ENCODE measurements around the gene ADA.

Gene ADA

DNA sequence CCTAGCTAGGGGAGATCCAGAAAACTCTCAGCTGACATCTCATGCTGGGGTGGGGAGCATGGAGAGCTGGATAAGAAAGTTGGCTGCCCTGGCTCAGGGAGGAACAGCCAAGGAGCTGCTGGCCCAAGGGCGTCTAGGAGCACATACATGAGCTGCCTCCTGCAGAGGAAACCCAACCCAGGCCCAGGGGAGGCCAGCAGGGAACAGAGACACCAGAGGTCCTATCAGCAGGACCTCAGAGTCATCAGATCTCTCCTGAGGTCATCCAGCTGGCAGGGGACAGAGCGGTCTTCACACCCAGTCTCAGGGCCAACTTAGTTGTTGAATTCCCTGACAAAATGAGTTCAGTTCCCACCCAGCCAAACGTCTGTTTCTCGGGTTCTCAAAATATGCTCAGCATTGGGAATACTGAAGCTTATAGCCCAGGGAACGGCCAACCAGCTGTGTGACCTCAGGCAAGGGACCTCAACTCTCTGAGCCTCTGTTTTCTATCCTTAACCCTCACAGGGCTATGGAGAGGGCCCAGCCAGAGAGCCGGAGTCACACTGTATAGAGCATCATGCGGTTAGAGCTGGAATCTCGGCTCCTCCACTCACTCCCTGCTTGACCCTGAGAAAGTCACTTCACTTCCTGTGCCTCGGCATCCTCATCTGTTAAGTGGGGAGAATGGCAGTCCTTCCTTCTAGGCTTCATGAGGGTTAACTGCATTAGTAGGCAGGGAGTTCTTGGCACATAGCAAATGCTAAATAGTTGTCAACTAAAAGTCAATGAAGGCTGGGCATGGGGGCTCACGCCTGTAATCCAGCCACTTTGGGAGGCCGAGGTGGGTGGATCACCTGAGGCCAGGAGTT, 13.8 kb downstream of the ADA start:
- Histone ChIP-seq H3K4me3 (ENCODE audit: low read length in 2 of 2) (no peak overlapping the region), H3K27me3 (ENCODE audit: control insufficient read depth in 2 of 2, insufficient read depth in 2 of 2, low read length in 2 of 2) (no peaks in the 10 kb centered on the region), H3K36me3 (ENCODE audit: control insufficient read depth in 2 of 2, insufficient read depth in 2 of 2, low read length in 2 of 2) (peaks cover 0 to 11% of the 10 kb centered on the region in 2 donors), H3K4me1 (ENCODE audit: control insufficient read depth in 2 of 2, insufficient read depth in 2 of 2, low read length in 2 of 2) (peaks cover 9% of the 10 kb centered on the region in 2 donors), H3K27ac (ENCODE audit: low read depth in 2 of 2, low read length in 2 of 2) (no peak overlapping the region), H3K9ac (ENCODE audit: low read depth in 1 of 2, low read length in 2 of 2) (no peak overlapping the region), H3K9me3 (ENCODE audit: control insufficient read depth in 2 of 2, low read length in 2 of 2) (no peaks in the 10 kb centered on the region)

DNA sequence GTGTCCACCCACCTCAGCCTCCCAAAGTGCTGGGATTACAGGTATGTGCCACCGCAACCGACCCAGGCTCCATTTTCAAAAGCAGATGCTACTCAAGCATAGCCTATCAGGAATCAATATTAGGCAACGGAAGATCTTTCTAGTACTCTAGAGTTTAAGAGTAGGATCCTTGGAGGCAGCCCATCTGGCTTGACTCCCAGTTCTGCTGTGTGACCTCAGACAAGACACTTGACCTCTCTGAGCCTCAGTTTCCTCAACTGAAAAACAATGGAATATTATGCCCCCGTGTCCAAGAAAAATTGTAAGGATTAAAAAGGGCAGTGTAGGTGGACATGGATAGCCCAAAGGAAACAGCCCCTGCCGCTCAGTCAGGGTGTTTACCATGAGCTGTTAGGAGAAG, 14.5 kb downstream of the ADA start:
- Histone ChIP-seq H3K27ac (ENCODE audit: low read depth in 2 of 2, low read length in 2 of 2) (no peak overlapping the region), H3K4me1 (ENCODE audit: control insufficient read depth in 2 of 2, insufficient read depth in 2 of 2, low read length in 2 of 2) (peaks cover 2% of the 10 kb centered on the region in 2 donors), H3K36me3 (ENCODE audit: control insufficient read depth in 2 of 2, insufficient read depth in 2 of 2, low read length in 2 of 2) (peaks cover 0 to 11% of the 10 kb centered on the region in 2 donors), H3K9me3 (ENCODE audit: control insufficient read depth in 2 of 2, low read length in 2 of 2) (no peaks in the 10 kb centered on the region), H3K9ac (ENCODE audit: low read depth in 1 of 2, low read length in 2 of 2) (no peak overlapping the region), H3K4me3 (ENCODE audit: low read length in 2 of 2) (no peak overlapping the region), H3K27me3 (ENCODE audit: control insufficient read depth in 2 of 2, insufficient read depth in 2 of 2, low read length in 2 of 2) (no peaks in the 10 kb centered on the region)

DNA sequence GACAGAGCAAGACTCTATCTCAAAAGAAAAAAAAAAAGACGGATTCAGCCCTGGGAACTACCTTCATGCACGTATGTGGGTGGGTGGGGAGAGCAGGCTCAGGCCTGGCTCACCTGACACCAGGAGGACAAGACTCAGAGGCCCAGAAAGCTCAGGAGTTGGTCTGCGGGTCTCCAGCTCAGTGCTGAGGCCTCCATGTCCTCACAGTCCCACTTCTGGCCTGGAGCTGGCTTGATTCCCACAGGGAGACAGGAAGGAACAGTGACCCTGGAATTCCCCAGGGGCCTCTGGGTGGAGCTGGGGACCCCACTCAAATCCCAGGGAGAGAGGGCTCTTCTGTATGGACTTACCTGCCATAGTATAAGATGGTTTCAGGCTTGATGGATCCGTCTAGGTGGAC, 15.6 kb downstream of the ADA start:
- H3K9me3 ChIP-seq (ENCODE audit: control insufficient read depth in 2 of 2, low read length in 2 of 2) = no peaks in the 10 kb centered on the region
- no peaks in the 10 kb centered on the region for H3K27me3 ChIP-seq (ENCODE audit: control insufficient read depth in 2 of 2, insufficient read depth in 2 of 2, low read length in 2 of 2)
- no peak overlapping the region for H3K9ac ChIP-seq (ENCODE audit: low read depth in 1 of 2, low read length in 2 of 2)
- peaks cover 0 to 11% of the 10 kb centered on the region in 2 donors for H3K36me3 ChIP-seq (ENCODE audit: control insufficient read depth in 2 of 2, insufficient read depth in 2 of 2, low read length in 2 of 2)
- H3K4me3 ChIP-seq (ENCODE audit: low read length in 2 of 2) = no peak overlapping the region
- no peak overlapping the region for H3K27ac ChIP-seq (ENCODE audit: low read depth in 2 of 2, low read length in 2 of 2)
- no peaks in the 10 kb centered on the region for H3K4me1 ChIP-seq (ENCODE audit: control insufficient read depth in 2 of 2, insufficient read depth in 2 of 2, low read length in 2 of 2)

DNA sequence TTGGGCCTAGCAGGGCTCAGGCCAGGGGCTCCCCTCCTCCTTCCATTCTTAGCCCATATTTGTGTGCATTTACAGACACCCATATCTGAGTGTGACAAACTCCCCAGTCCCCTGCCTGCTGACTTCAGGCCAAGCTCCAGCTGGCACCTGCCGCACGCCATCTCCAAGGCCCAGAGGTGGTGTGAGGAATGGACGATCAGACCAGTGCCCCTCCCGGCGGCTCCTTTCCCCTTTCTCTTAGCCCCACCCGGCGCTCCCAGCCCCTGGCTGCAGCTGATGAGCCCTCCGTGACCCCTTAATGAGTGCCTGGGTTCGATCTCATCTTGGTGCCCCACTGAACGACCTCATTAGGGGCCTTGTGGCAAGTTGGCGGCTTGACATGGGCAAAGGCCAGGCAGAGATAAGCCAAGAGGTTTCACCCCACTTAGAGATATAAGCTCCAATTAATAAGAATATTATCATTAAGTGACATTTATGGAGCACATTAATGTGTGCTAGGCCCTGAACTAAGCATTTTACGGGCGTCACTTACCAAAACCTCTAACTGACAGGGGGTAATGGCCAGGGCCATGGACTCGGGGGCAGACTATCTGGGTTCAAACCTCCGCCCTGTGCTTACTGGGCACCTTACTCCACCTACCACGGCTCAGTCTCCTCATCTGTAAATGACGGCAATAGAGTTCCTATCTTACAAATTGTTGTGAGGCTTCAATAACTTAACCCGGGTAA, 17.5 kb downstream of the ADA start:
- no peaks in the 10 kb centered on the region for H3K9me3 ChIP-seq (ENCODE audit: control insufficient read depth in 2 of 2, low read length in 2 of 2)
- H3K36me3 ChIP-seq (ENCODE audit: control insufficient read depth in 2 of 2, insufficient read depth in 2 of 2, low read length in 2 of 2) = peaks cover 0 to 8% of the 10 kb centered on the region in 2 donors
- no peak overlapping the region for H3K27ac ChIP-seq (ENCODE audit: low read depth in 2 of 2, low read length in 2 of 2)
- H3K4me3 ChIP-seq (ENCODE audit: low read length in 2 of 2) = no peak overlapping the region
- no peaks in the 10 kb centered on the region for H3K27me3 ChIP-seq (ENCODE audit: control insufficient read depth in 2 of 2, insufficient read depth in 2 of 2, low read length in 2 of 2)
- H3K9ac ChIP-seq (ENCODE audit: low read depth in 1 of 2, low read length in 2 of 2) = no peak overlapping the region
- no peaks in the 10 kb centered on the region for H3K4me1 ChIP-seq (ENCODE audit: control insufficient read depth in 2 of 2, insufficient read depth in 2 of 2, low read length in 2 of 2)

DNA sequence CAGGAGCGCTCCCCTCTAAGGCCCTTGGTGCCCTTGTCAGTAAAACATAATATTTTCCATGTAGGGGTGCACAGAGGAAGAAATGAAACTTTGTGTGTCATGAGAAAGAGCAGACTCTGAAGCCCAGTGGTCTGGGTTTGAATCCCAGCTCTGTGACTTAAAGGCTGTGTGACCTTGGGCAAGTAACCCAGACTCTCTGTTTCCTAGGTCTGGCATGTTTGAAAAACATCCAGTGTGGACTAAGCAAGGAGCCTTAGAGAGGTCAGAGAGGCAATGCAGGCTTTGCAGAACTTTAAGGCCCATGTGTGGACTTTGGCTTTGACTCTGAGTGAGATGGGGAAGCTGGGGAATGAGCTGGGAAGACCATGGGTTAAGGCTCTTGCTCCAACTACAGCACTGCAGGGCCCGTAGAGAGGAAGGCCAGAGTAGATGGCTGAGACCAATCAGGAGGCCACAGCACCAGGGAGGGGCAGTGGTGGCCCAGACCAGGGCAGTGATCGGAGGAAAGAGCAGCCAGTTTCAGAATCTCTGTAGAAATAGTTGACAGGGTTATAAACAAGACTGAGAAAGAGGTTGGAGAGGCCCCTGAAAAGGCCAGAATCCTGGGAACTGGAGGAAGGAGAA, 18.2 kb downstream of the ADA start:
- peaks cover 0 to 8% of the 10 kb centered on the region in 2 donors for H3K36me3 ChIP-seq (ENCODE audit: control insufficient read depth in 2 of 2, insufficient read depth in 2 of 2, low read length in 2 of 2)
- no peaks in the 10 kb centered on the region for H3K4me1 ChIP-seq (ENCODE audit: control insufficient read depth in 2 of 2, insufficient read depth in 2 of 2, low read length in 2 of 2)
- no peaks in the 10 kb centered on the region for H3K9me3 ChIP-seq (ENCODE audit: control insufficient read depth in 2 of 2, low read length in 2 of 2)
- no peak overlapping the region for H3K4me3 ChIP-seq (ENCODE audit: low read length in 2 of 2)
- no peak overlapping the region for H3K9ac ChIP-seq (ENCODE audit: low read depth in 1 of 2, low read length in 2 of 2)
- no peak overlapping the region for H3K27ac ChIP-seq (ENCODE audit: low read depth in 2 of 2, low read length in 2 of 2)
- H3K27me3 ChIP-seq (ENCODE audit: control insufficient read depth in 2 of 2, insufficient read depth in 2 of 2, low read length in 2 of 2) = no peaks in the 10 kb centered on the region

DNA sequence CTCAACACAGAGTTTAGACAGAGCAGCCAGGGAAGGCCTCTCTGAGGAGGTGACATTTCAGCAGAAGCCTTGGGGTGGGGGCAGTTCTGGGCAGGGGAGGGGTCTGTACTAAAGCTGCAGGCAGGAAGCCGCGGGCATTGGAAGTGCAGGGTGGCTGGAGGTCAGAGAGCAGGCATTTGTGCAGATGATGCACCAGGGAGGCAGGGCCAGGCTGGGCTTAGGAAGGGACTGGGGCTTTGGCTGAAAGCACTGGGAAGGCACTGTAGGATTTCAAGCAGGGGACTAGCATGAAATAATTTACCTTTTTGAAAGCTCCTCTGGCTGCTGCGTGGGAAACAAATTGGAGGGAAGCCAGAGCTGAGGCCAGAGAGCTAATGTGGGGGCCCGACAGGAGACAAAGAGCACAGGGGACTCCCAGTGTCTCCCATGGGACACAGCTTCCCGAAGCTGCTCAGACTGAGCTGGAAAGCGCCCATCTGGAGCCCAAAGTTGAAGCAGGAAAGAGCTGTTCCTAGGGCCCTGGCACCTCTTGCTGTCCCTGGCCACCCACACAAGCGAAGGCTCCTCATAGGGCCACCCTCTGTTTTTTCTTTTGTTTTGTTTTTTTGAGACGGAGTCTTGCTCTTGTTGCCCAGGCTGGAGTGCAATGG, 19.3 kb downstream of the ADA start:
- Histone ChIP-seq H3K27ac (ENCODE audit: low read depth in 2 of 2, low read length in 2 of 2) (no peak overlapping the region), H3K4me1 (ENCODE audit: control insufficient read depth in 2 of 2, insufficient read depth in 2 of 2, low read length in 2 of 2) (no peaks in the 10 kb centered on the region), H3K9ac (ENCODE audit: low read depth in 1 of 2, low read length in 2 of 2) (no peak overlapping the region), H3K4me3 (ENCODE audit: low read length in 2 of 2) (no peak overlapping the region), H3K9me3 (ENCODE audit: control insufficient read depth in 2 of 2, low read length in 2 of 2) (no peaks in the 10 kb centered on the region), H3K27me3 (ENCODE audit: control insufficient read depth in 2 of 2, insufficient read depth in 2 of 2, low read length in 2 of 2) (no peaks in the 10 kb centered on the region), H3K36me3 (ENCODE audit: control insufficient read depth in 2 of 2, insufficient read depth in 2 of 2, low read length in 2 of 2) (peaks cover 0 to 8% of the 10 kb centered on the region in 2 donors)

DNA sequence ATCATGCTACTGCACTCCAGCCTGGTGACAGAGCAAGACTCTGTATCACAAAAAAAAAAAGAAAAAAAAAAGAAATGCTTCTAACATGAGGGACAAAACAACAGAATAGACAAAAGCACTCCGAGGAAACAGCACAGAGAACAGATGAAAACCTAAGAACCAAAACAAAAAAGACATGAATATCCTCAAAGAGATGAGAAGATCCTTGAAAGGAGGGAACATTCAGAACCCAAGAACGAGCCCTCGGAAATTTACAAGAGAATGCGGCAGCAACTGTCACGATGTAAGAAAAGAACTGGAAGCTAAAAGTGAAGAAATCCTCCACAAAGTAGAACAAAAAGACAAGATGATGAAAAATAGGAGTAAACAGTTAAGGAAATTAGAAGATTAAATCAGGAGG, 21.2 kb downstream of the ADA start:
- peaks cover 0 to 6% of the 10 kb centered on the region in 2 donors for H3K36me3 ChIP-seq (ENCODE audit: control insufficient read depth in 2 of 2, insufficient read depth in 2 of 2, low read length in 2 of 2)
- no peaks in the 10 kb centered on the region for H3K4me1 ChIP-seq (ENCODE audit: control insufficient read depth in 2 of 2, insufficient read depth in 2 of 2, low read length in 2 of 2)
- no peak overlapping the region for H3K27ac ChIP-seq (ENCODE audit: low read depth in 2 of 2, low read length in 2 of 2)
- H3K9ac ChIP-seq (ENCODE audit: low read depth in 1 of 2, low read length in 2 of 2) = no peak overlapping the region
- no peaks in the 10 kb centered on the region for H3K9me3 ChIP-seq (ENCODE audit: control insufficient read depth in 2 of 2, low read length in 2 of 2)
- H3K27me3 ChIP-seq (ENCODE audit: control insufficient read depth in 2 of 2, insufficient read depth in 2 of 2, low read length in 2 of 2) = no peaks in the 10 kb centered on the region
- H3K4me3 ChIP-seq (ENCODE audit: low read length in 2 of 2) = no peak overlapping the region

DNA sequence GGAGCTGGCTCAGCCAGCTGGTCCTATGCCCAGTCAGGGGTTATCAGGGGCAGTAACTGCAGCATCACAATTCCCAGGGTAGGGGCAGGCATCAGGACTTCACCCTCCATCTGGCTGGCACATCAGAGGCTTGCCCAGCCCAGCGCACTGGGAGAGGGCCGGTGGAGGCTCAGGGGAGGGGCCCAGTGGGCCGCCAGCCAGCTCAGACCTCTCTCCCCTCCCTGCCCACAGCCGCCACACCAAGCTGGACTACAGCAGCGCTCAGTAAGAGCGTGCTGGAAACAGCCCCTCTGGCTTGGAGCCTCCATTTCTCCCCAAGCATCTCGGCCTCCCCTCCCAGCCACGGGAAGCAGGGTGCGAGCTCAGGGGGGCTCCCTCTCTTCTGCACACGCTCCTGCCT, 22.0 kb downstream of the ADA start:
- no peak overlapping the region for H3K9ac ChIP-seq (ENCODE audit: low read depth in 1 of 2, low read length in 2 of 2)
- no peak overlapping the region for H3K27ac ChIP-seq (ENCODE audit: low read depth in 2 of 2, low read length in 2 of 2)
- no peaks in the 10 kb centered on the region for H3K27me3 ChIP-seq (ENCODE audit: control insufficient read depth in 2 of 2, insufficient read depth in 2 of 2, low read length in 2 of 2)
- H3K4me3 ChIP-seq (ENCODE audit: low read length in 2 of 2) = no peak overlapping the region
- no peaks in the 10 kb centered on the region for H3K9me3 ChIP-seq (ENCODE audit: control insufficient read depth in 2 of 2, low read length in 2 of 2)
- peaks cover 0 to 3% of the 10 kb centered on the region in 2 donors for H3K36me3 ChIP-seq (ENCODE audit: control insufficient read depth in 2 of 2, insufficient read depth in 2 of 2, low read length in 2 of 2)
- no peaks in the 10 kb centered on the region for H3K4me1 ChIP-seq (ENCODE audit: control insufficient read depth in 2 of 2, insufficient read depth in 2 of 2, low read length in 2 of 2)

DNA sequence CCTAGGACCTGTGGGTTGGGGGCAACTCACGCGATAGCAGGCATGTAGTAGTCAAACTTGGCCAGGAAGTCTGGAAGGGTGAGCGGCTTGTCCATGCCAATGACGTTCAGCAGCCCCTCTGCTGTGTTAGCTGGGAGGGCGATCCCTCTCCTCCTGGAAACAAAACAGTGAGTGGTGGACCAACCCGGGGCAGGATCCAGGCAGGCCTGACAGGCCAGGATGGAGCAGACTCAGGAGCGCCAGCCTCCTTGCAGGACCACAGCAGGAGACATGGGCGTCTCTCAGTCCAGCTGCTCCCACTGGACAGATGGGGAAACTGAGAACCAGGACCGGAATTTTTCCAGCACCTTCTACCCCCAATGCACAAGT, 22.5 kb downstream of the ADA start:
- peaks cover 0 to 2% of the 10 kb centered on the region in 2 donors for H3K36me3 ChIP-seq (ENCODE audit: control insufficient read depth in 2 of 2, insufficient read depth in 2 of 2, low read length in 2 of 2)
- H3K27me3 ChIP-seq (ENCODE audit: control insufficient read depth in 2 of 2, insufficient read depth in 2 of 2, low read length in 2 of 2) = no peaks in the 10 kb centered on the region
- H3K9me3 ChIP-seq (ENCODE audit: control insufficient read depth in 2 of 2, low read length in 2 of 2) = no peaks in the 10 kb centered on the region
- H3K9ac ChIP-seq (ENCODE audit: low read depth in 1 of 2, low read length in 2 of 2) = no peak overlapping the region
- no peak overlapping the region for H3K4me3 ChIP-seq (ENCODE audit: low read length in 2 of 2)
- H3K27ac ChIP-seq (ENCODE audit: low read depth in 2 of 2, low read length in 2 of 2) = no peak overlapping the region
- H3K4me1 ChIP-seq (ENCODE audit: control insufficient read depth in 2 of 2, insufficient read depth in 2 of 2, low read length in 2 of 2) = no peaks in the 10 kb centered on the region
